Mucosa of descending colon (tissue), 3 donors: ENCODE data around the gene RFX2. TPM values are rescaled to one million over a fixed set of nuclear protein-coding genes. Genes with fewer than 3 reads are reported as not detected.

Experiments
- ATAC-seq: fragments of 200-7000 bp; cut with Tn5 transposase; one replicate; pipeline ENCODE4 v1.9.1; 2020; ENCODE audit warnings: mild to moderate bottlenecking, moderate library complexity
- DNase-seq, 3 donors: peaks; one replicate each; pipeline ENCODE4 v3.0.0-alpha.2; 2020
- H3K36me3 ChIP-seq: fragments of 200-600 bp; one replicate; pipeline ENCODE4 v1.8.0; 2021; ENCODE audit warnings: low read depth, mild to moderate bottlenecking
- H3K4me1 ChIP-seq: fragments of 200-600 bp; one replicate; pipeline ENCODE4 v1.8.0; 2021; ENCODE audit warnings: low read depth, mild to moderate bottlenecking
- H3K4me3 ChIP-seq: fragments of 200-600 bp; one replicate; pipeline ENCODE4 v1.8.0; 2021; ENCODE audit warnings: mild to moderate bottlenecking
- H3K9me3 ChIP-seq: fragments of 200-600 bp; one replicate; pipeline ENCODE4 v1.8.0; 2021; ENCODE audit warnings: mild to moderate bottlenecking
- intact Hi-C, 2 donors: fragments of 100-400 bp; cut with DNase I in 1 of 2; cut with micrococcal nuclease in 1 of 2; formaldehyde crosslinking; loops; one replicate each; pipeline versions ENCODE4 v1.11.0 to v1.11.1; 2022; cut with DNase I, micrococcal nuclease
- total RNA-seq, 3 donors: library from RNA; stranded (reverse); fragmentation: NEBNext Ultra II Directional in 2 of 3; extraction: Animal tissue kit (Norgen Biotek cat#: 25700) in 2 of 3; gene quantifications; one replicate each; pipeline versions ENCODE4 v1.2.1 to v1.2.4, GENCODE V29; 2021 to 2023
- TF ChIP-seq, protein P1 (sequence below): fragments of 200-600 bp; IDR thresholded peaks from one replicate; pipeline ENCODE4 v1.8.0; 2022; ENCODE audit warnings: antibody characterized with exemption, mild to moderate bottlenecking
- donor health status: DM: no; HTN: no; CAD: no; lungs with moderate emphysema.
- donor health status: DM: no; HTN: no; CAD: no.
- donor health status: DM: no; HTN: yes; CAD: no.

RFX2 gene
- total RNA-seq, 3 donors from 2014 or later = 5.6 to 14.6 (median 7.2) TPM

- Histone ChIP-seq H3K4me1 (peaks cover 25% of the 10 kb centered on the region), H3K9me3 (no peaks in the 10 kb centered on the region), H3K4me3 (no peak overlapping the region), H3K36me3 (no peaks in the 10 kb centered on the region)
- ATAC-seq (peak; percentile 86), DNase-seq (peak; percentile 91 to 93 (median 91))
- TF ChIP-seq, protein P1, sequence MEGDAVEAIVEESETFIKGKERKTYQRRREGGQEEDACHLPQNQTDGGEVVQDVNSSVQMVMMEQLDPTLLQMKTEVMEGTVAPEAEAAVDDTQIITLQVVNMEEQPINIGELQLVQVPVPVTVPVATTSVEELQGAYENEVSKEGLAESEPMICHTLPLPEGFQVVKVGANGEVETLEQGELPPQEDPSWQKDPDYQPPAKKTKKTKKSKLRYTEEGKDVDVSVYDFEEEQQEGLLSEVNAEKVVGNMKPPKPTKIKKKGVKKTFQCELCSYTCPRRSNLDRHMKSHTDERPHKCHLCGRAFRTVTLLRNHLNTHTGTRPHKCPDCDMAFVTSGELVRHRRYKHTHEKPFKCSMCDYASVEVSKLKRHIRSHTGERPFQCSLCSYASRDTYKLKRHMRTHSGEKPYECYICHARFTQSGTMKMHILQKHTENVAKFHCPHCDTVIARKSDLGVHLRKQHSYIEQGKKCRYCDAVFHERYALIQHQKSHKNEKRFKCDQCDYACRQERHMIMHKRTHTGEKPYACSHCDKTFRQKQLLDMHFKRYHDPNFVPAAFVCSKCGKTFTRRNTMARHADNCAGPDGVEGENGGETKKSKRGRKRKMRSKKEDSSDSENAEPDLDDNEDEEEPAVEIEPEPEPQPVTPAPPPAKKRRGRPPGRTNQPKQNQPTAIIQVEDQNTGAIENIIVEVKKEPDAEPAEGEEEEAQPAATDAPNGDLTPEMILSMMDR = no peak
- intact Hi-C loops = no loop called here
Measured at GRCh38 chr19:6092329-6093286, 17.7 kb downstream of the RFX2 start.

- peak in 1 of 3 donors; percentile 80 for DNase-seq
- no peaks in the 10 kb centered on the region for H3K36me3 ChIP-seq
- no peaks in the 10 kb centered on the region for H3K9me3 ChIP-seq
- TF ChIP-seq, protein P1 = no peak
- H3K4me3 ChIP-seq = no peak overlapping the region
- peaks cover 33% of the 10 kb centered on the region for H3K4me1 ChIP-seq
- peak; percentile 56 for ATAC-seq
- intact Hi-C loops = no loop called here
Measured at GRCh38 chr19:6091771-6092291, 18.5 kb downstream of the RFX2 start.

- DNase-seq (no peak), ATAC-seq (no peak)
- TF ChIP-seq, protein P1 = no peak
- Histone ChIP-seq H3K9me3 (no peaks in the 10 kb centered on the region), H3K4me3 (no peak overlapping the region), H3K4me1 (peaks cover 39% of the 10 kb centered on the region), H3K36me3 (no peaks in the 10 kb centered on the region)
- intact Hi-C loops = no loop called here
Measured at GRCh38 chr19:6090634-6091033, 19.7 kb downstream of the RFX2 start.

GRCh38 chr19:6088602-6089049, 21.7 kb downstream of the RFX2 start:
- no peaks in the 10 kb centered on the region for H3K9me3 ChIP-seq
- peaks cover 39% of the 10 kb centered on the region for H3K4me1 ChIP-seq
- TF ChIP-seq, protein P1 = no peak
- H3K4me3 ChIP-seq = no peak overlapping the region
- DNase-seq (no peak), ATAC-seq (no peak)
- intact Hi-C loops = no loop called here
- no peaks in the 10 kb centered on the region for H3K36me3 ChIP-seq

- TF ChIP-seq, protein P1 = no peak
- peak in 2 of 3 donors; percentile 58 to 70 for DNase-seq
- H3K4me1 ChIP-seq = peaks cover 30% of the 10 kb centered on the region
- H3K9me3 ChIP-seq = no peaks in the 10 kb centered on the region
- no peak overlapping the region for H3K4me3 ChIP-seq
- ATAC-seq = peak; percentile 67
- intact Hi-C loops = no loop called here
- H3K36me3 ChIP-seq = no peaks in the 10 kb centered on the region
Measured at GRCh38 chr19:6087074-6087571, 23.2 kb downstream of the RFX2 start.
